Smooth muscle cell of the brain vasculature (primary cell): ENCODE results near the gene SH3GL3.

Experiments
- DNase-seq: peaks from one replicate; pipeline ENCODE4 v3.0.0-alpha.2; 2012; ENCODE audit warnings: low read depth, low spot score

The SH3GL3 gene

DNA sequence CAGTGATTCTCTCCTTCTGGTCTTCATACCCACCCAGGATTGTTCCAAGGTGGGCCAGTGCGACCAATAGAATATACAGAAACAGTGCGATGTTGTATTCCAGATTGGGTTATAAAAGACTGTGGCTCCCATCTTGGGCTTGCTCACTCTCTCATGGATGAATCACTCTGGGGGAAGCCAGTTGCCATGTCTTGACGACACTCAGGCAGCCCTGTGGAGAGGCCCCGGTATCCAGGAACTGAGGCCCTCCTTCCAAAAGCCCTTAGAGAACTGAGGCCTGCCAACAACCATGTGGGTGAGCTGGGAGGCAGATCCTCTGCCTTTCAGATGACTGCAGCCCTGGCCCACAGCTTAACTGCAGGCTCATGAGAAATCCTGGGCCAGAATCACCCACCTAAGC lies 57.2 kb downstream of the SH3GL3 start:
- DNase-seq: no peak

DNA sequence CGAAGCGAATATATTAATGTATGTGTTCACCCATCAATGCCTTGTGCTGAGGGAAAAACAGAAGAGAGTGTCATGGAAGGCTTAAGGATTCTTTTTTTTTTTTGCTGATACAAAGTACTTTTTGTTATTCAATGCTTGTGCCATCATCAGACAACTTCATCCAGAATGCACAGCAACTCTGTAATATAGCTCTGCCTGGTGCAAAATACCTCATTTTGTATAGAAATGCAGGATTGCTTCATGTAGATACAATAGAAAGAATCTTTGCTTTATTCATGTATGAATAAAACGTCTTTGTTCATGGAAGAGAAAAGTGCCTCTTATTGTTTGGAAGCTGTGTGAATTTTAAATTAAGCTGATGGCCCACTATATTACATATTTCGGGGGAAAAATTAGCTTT lies 62.9 kb downstream of the SH3GL3 start:
- no peak for DNase-seq

DNA sequence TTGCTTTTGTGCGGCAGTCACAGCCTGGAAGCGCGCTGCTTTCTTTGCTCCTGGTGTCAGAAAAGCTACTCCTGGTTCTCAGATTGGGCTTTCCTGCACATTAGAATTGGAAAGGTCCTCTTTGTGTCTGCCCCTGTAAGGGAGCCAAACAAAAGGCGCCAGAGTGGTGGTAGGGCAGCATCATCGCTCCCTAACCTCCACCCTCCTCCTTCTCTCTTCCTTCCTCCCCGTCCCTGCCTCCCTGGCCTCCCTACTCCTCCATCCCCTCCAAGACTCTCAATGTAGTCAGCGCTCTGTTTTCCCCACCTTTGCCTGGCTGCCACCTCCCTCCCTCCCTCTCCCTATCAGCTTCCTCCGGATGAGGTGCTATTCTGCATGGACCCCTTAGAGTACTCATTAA lies 65.3 kb downstream of the SH3GL3 start:
- no peak for DNase-seq

DNA sequence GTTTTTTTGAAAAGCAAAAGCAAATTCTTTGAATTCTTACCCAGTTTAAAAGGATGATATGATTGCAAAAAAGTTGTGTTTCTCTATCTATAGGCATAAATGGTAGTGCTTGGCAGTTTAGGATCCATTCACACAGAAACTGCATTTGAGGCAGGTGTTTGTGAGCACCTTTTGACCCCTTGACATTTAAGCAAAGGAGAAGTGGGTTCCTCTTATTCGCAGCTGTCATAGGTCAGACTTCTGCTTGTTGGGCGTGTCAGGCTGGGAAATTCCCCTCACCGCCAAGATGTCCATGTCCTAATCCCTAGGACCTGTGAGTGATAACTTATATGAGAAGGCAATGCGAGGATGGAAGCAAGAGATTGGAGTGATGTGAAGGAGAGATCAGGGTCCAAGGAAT lies 67.4 kb downstream of the SH3GL3 start:
- no peak for DNase-seq

DNA sequence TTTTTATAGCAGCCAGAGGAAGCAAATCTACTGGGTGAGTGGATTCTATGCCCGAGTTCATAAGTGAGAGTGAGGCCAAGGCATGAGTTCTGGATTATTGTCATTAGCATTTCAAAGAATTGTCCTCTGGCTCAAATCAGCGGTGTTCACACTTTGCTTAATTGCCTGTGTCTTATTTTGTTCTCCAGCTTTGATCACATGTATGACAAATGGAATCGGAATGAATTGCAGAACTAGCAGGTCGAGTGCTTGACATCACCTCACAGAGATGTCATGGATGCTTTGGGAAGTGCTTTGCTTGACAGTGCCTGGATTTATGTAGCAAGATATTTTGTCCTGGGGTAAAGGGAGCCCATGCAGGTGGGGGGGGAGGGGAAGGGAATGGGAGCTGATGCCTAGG lies 68.0 kb downstream of the SH3GL3 start:
- DNase-seq: no peak

DNA sequence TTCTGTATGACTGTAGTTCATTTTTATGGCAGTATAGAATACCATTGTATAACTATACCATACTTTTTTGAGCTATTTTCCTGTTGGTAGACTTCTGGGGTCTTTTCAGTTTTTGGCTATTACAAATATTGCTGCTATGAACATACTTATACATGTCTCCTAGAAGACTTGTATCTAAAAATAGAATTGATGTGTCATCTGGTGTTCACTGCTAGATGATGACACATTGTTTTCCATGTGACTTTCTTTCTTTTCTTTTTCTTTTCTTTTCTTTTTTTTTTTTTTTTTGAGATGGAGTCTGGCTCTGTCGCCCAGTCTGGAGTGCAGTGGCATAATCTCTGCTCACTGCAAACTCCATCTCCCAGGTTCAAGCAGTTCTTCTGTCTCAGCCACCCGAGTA lies 69.8 kb downstream of the SH3GL3 start:
- DNase-seq: no peak

DNA sequence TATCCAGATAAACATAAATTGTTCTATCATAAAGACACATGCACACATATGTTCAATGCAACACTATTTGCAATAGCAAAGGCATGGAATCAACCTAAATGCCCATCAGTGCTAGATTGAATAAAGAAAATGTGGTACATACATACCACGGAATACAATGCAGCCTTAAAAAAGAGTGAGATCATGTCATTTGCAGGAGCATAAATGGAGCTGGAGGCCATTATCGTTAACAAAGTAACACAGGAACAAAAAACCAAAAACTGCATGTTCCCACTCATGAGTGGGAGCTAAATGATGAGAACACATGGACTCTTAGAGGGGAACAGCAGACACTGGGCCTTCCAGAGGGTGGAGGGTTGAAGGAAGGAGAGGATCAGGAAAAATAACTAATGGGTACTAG lies 79.2 kb downstream of the SH3GL3 start:
- no peak for DNase-seq

DNA sequence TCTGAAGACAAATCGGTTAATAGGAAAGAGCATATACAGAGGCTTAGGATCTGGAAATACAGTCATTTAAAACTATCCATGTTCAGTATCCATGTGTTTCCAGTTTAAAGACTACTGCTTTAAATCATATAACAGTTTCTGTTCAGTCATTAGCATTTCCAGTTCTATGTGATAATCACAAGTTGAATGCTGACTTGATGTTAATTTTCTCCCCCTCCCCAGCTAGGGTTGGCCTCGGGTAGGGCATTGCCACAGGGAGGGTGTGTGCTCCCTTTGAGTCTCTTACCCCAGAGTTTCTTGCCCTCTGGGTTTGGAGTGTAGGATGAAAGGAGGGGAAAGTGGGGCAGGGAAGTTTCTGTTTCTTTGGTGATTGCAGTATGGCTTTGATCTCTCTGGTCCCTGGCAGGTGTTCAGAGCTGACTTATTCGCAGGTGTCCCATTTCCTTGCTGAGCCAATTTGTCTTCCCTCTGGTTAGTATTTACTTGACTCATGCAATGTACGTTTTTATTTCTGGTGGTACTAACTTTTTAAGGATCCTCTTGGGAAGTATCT lies 86.3 kb downstream of the SH3GL3 start:
- DNase-seq: no peak

DNA sequence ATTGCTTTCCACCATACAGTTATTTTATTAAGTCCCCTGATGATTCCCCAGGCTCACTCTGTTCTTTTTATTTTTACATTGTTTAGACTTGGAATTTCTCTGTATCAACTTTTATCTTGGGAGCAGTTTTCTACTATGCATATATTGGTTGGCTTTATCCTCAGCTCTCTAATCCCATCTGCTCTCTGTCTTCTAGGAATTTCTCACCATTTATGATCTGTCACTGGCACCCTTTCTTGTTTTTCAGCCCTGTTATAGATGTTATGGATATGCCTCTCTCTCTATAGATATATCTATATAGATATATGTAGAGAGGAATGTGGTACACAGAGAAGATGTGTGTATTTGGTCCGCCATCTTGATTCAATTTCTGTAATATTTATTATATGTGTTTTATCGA lies 90.5 kb downstream of the SH3GL3 start:
- no peak for DNase-seq

DNA sequence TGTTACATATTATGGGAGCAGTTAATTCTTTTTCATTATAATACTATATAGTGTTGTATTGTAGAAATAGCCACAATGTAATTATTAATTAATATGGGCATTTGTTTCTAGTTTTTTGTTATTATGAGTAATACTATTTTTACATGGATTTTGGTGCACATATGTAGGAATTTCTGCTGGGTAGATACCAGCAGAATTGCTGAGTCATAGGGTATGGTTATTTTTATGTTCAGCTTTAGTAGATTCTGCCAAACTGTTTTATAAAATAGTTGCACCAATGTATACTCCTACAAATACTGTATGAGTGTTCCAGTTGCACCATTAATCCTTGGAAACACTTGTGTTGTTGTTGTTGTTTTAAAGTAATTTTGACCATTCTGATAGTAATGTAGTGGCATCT lies 91.5 kb downstream of the SH3GL3 start:
- no peak for DNase-seq

DNA sequence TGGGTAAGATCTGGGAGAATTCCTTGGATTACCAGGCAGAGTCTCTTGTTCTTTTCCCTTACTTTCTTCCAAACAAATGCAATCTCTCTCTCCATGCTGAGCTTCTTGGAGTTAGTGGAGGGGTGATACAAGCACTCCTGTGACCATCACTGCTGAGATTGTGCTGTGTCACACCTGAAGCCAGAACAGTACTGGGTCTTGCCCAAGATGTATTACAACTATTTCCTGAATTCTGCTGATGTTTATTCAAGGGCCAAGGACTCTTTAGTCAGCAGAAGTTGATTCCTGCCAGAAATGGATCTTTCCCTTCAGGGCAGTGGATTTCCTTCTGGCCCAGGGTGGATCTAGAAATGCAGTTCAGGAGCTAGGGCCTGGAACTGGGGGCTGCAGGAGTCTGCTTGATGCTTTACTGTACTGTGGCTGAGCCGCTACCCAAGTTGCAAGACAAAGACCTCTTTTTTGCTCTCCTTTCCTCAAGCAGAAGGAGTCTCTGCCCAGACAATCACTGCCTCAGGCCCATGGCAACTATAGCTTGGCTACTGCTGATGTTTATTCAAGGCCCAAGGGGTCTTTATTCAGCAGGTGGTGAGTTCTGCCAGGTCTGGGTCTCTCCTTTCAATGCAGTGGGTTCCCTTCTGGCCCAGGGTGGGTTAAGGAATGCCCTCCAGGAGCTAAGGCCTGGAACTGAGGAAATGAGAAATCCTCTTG lies 98.8 kb downstream of the SH3GL3 start:
- no peak for DNase-seq

DNA sequence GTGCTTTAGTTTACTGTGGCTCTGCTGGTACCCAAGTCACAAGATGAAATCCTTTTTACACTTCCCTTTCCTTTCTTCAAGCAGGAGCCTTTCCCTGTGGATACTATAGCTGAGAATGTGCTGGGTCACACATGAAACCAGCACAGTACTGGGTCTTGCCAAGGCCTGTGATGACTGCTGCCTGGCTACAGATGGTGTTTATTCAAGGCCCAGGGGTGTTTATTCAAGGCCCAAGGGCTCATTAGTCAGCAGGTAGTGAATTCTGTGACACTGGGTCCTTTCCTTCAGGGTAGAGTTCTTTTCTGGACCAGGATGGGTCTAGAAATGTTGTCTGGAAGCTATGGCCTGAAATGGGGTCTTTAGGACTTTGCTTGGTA lies 99.4 kb downstream of the SH3GL3 start:
- DNase-seq: no peak

DNA sequence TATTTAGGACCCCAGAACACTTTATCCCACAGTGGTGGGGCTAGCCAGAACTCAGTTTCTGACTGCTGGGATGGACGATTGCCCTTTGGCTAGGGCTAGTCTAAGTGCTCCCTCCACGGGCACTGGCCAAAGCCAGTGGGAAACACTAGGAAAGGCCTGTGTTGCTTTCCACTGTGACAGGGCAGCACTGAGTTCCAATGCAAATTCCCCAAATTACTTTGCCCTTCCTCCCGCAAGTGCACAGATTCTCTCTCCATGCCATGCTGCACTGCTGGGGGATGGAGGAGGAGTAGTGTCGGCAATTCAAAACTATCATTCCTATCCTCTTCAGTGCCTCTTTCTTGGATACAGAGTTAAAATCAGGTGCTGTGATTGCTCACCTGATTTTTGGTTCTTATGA lies 100.0 kb downstream of the SH3GL3 start:
- no peak for DNase-seq

DNA sequence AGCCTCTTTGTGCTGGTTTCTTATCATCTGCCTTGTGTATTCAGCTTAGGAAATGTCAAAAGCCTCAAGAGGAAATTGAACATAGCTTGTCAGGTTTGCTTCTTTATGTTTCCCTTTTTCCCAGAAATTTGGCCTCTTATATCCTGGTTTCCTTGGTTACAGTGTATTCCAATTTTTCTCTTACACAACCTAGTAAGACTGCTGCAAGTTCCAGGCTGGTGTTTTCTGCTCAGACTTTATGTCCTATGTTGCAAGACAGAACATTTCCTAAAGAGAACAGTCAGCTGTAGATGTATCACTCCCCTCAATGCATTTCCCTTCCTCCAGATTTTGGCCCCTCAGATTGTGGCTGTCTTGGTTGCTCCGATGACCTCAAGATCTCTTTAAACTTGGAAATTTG lies 102.5 kb downstream of the SH3GL3 start:
- no peak for DNase-seq

DNA sequence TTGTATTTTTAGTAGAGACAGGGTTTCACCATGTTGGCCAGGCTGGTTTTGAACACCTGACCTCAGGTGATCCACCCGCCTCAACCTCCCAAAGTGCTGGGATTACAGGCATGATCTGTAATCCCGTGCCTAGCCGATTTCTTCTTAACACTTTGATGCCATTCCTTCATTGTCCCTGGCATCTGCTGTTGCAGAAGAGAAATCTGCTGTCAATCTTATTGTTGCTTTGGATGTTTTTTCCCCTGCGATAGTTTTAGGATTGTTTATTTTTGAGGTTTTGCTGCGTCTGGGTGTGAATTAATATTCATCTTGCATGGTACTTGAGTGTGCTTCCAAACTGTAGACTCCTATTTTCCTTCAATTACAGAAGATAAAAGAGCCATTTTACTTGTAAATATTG lies 107.4 kb downstream of the SH3GL3 start:
- DNase-seq: no peak

DNA sequence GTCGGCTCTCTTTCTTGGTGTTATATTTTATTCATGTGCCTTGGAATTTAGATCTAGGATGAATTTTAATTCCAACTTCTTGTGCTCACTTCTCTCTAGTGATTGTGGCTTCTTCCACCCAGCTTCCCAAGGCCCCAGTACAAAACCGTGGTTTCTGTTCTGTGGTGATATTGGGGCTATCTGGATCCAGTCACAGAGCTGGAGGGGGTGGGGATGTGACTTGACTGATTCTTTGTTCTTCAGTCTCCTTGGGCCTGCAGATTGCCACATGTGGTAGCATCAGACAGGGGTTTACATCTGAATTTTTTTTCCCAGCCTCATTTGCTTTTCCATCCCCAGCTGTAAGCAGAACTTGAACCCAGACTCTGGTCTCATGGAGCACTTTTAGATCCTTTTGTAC lies 108.2 kb downstream of the SH3GL3 start:
- no peak for DNase-seq

DNA sequence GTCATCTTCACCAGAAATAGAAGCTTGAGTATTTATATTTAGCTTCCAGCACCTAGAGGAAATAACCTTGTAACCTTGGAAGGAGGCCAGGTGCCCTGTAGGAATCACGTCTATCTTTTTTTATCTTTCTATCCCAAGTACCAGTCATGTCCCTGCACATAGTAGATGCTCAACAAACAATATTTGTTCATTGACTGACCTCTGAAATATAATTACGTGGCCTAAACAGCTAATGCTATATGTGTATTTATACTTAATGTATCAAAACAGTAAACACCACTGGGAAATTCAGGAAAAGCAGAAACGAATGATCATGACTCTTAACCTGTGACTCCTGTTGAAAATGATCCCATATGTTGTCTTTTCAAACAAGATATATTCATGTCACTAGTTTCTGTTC lies 108.9 kb downstream of the SH3GL3 start:
- no peak for DNase-seq

DNA sequence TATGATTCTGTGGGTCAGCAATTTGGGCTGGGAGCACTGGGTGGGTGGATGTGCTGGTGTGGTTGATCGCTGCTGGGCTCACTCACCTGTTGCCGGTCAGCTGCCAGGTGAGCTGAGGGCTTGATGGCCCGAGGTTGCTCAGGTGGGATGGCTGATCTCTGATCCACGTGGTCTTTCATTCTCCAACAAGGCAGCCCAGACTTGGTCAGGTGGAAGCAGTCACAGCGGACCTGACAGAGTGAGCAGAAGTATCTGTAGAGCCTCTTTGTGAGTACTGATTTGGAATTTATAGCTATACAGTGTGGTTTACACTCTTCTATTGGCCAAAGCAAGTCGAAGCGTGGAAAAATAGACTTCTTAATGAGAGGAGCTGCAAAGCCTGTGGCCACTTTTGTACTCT lies 109.6 kb downstream of the SH3GL3 start:
- no peak for DNase-seq

DNA sequence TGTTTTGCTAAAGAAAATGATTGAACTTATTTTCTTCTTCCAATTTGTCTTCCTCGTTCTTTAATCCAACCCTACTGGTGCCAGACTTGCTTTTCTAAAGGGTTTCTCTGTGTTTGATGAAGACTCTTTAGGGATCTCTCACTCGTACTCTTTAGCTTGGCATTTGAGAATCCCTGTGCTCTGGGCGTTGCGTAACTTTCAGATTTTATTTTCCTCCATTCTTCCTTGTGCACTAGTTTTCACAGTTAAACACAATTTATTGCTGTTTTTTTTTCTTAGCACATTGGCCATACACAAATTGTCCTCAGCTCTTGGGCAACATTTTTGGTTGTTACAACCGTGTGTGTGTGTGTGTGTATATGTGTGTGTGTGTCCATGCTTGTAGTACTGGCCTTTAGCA lies 111.0 kb downstream of the SH3GL3 start:
- DNase-seq: no peak

DNA sequence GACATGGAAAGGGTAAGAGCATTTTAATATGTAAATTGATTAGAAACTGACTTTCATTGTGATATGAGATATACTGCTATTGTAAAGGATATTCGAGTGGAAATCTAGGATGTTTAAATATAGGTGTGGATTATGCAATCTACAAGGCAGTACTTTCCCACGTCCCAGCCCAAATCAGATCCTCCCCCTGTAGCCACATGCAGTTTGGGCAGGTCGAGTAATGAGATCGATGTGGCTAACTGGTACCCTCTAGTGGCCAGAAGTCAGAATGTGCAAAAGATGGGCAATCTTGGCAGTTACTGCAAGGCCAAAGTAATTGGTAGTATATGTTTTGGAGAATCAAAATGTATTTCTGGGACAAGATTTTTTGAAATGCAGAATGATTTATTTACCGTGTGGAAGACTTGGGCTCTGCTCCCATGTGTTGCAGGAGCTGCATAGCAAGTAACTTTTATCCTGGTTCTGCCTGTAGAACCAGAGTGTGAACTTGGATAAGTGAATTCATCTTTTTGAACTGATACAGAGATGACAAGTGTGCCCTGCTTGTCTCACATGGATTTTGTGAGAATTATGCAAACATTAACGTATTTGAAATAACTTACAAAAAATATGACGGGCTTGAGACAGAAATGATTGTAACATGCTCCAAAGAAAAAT lies 112.3 kb downstream of the SH3GL3 start:
- peak; percentile 23 for DNase-seq

DNA sequence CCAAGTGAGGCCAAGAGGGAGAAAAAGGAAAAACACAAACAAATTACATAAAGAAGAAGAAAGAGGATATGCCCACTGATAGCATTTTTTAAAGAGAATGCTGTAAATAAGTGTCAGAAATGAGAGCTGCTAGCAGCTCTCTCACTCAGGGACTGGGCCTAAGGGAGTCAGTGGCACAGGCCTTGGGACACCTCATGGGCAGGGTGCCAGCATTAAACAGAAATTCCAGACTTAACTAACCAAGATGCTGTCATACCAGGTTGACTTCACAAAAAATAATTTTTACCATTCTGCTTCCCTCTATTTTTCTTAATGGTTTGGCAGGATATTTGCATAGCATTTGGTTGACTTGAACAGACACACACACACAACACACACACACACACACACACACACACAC lies 114.5 kb downstream of the SH3GL3 start:
- no peak for DNase-seq

DNA sequence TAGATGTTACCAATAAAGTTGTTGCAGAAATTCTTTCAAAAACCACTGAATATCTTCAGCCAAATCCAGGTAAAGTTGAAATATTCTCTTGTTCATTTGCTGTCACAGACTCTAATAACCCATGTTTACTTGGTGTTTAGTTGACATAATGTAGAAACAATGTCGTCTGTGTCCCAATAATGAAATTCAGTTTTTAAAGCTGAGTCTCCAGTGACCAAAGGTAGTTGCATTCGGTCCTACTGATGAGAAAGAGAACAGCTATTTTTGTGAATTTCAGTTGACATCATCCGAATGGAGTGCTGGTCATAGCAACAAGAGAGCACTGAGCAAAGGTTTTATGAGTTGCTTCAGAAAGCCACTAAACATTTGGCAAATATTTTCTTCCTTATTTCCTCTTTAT lies 118.0 kb downstream of the SH3GL3 start:
- no peak for DNase-seq

DNA sequence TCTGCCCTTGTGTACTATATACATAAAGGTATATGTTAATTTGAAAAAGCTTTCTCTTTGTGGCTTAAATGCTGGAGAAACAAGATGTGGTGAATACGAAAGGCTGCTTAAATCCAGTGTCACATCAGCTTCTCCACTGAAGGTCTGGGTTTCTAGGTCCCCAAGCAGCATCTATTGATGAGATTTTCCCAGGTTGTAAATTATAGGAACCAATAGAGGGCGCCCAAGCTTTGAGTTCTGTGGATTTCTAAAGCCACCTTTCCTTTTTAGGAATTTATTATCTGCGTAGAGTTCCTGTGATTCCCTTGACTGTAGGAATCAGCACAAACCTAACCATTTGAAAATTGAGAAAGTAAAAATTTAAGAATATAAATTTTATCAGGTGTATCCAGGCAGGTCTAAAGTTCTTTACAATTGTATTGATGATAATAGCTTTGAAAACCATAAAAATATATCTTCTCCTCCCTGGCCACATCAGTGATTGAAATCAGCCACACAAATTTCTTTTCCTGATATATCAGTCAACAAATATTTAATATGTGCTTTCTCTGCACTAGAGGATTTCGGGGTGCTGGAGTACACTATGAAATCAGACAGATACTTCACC lies 118.5 kb downstream of the SH3GL3 start:
- peak; percentile 3 for DNase-seq
